WERI-Rb-1 (cell line): ENCODE data around the gene MITF.

ENCODE experiments used
- DNase-seq: peaks from one replicate; pipeline ENCODE4 v3.0.0-alpha.2; 2020
- H3K27ac ChIP-seq: fragments of 250-450 bp; sonication (Bioruptor Pico); 2 replicates; pipeline ENCODE4 v1.5.1; 2020; ENCODE audit warnings: mild to moderate bottlenecking, moderate library complexity
- H3K27me3 ChIP-seq: fragments of 250-450 bp; sonication (Bioruptor Pico); 2 replicates; pipeline ENCODE4 v1.5.1; 2021; ENCODE audit warnings: mild to moderate bottlenecking, low read depth, moderate library complexity; ENCODE audit not compliant: insufficient read depth, severe bottlenecking
- H3K36me3 ChIP-seq: fragments of 250-450 bp; sonication (Bioruptor Pico); 2 replicates; pipeline ENCODE4 v1.5.1; 2020; ENCODE audit warnings: mild to moderate bottlenecking, moderate library complexity
- H3K4me3 ChIP-seq: 2 replicates; pipeline ENCODE4 v1.5.1; 2011; ENCODE audit warnings: low read depth, mild to moderate bottlenecking, control low read depth, low read length
- H3K9me3 ChIP-seq: fragments of 250-450 bp; sonication (Bioruptor Pico); 2 replicates; pipeline ENCODE4 v1.5.1; 2021; ENCODE audit warnings: mild to moderate bottlenecking, moderate library complexity; ENCODE audit not compliant: severe bottlenecking
- CTCF ChIP-seq: IDR thresholded peaks from 2 replicates; pipeline ENCODE4 v1.5.1; 2011; ENCODE audit warnings: low read depth, mild to moderate bottlenecking, control low read depth, inconsistent platforms, low read length

Gene MITF

GRCh38 chr3:69997631-69998307 is 258.5 kb downstream of the MITF start:
- DNase-seq = no peak
- Histone ChIP-seq H3K36me3 (no peaks in the 10 kb centered on the region), H3K27ac (no peak overlapping the region)

GRCh38 chr3:69998759-69999139 is 259.5 kb downstream of the MITF start:
- DNase-seq = no peak
- no peaks in the 10 kb centered on the region for H3K9me3 ChIP-seq
- no peak overlapping the region for H3K4me3 ChIP-seq
- H3K36me3 ChIP-seq = no peaks in the 10 kb centered on the region
- no peak for TF ChIP-seq CTCF
- H3K27me3 ChIP-seq = no peaks in the 10 kb centered on the region
- no peak overlapping the region for H3K27ac ChIP-seq

More at GRCh38 chr3:69997631-69998307, 258.5 kb downstream of the MITF start:
- no peaks in the 10 kb centered on the region for H3K9me3 ChIP-seq
- H3K4me3 ChIP-seq = no peak overlapping the region
- TF ChIP-seq CTCF = no peak
- H3K27me3 ChIP-seq = no peaks in the 10 kb centered on the region

- no peaks in the 10 kb centered on the region for H3K27me3 ChIP-seq
- no peaks in the 10 kb centered on the region for H3K9me3 ChIP-seq
- no peak within 1 kb of the TSS for H3K27ac ChIP-seq
- TF ChIP-seq CTCF = no peak
- no peaks in the 10 kb centered on the region for H3K36me3 ChIP-seq
- DNase-seq = no peak
- H3K4me3 ChIP-seq = no peak within 1 kb of the TSS
These were observed 260.1 kb downstream of the MITF start, which contains the start of gene SAMMSON for GRCh38 chr3:69999140-70000027. Gene SAMMSON (plus strand): TSS chr3:69999733.

GRCh38 chr3:70000028-70000410 is 260.8 kb downstream of the MITF start:
- TF ChIP-seq CTCF = no peak
- DNase-seq = no peak
- no peaks in the 10 kb centered on the region for H3K36me3 ChIP-seq
- no peak overlapping the region for H3K4me3 ChIP-seq
- H3K9me3 ChIP-seq = no peaks in the 10 kb centered on the region
- H3K27ac ChIP-seq = no peak overlapping the region
- no peaks in the 10 kb centered on the region for H3K27me3 ChIP-seq

GRCh38 chr3:70000563-70001081 is 261.4 kb downstream of the MITF start:
- Histone ChIP-seq H3K27me3 (no peaks in the 10 kb centered on the region), H3K9me3 (no peaks in the 10 kb centered on the region), H3K4me3 (no peak overlapping the region), H3K27ac (no peak overlapping the region), H3K36me3 (no peaks in the 10 kb centered on the region)
- no peak for DNase-seq
- TF ChIP-seq CTCF = no peak
